K562 (cell line): ENCODE measurements around the gene CDKN2D. TPM values are rescaled to one million over a fixed set of nuclear protein-coding genes. Genes with fewer than 3 reads are reported as not detected.
A peak's percentile ranks its signal among the peaks of the same experiment; 100 is the strongest.

Experiments used
- ATAC-seq: fragments of 200-7000 bp; cut with Tn5 transposase; 3 replicates; pipeline ENCODE4 v1.9.1; 2020; ENCODE audit warnings: moderate library complexity
- BruUV-seq: library from RNA; stranded (reverse); fragments of 400-500 nt; replicated peaks from 2 replicates; lab custom pipeline; 2021; lab: Mats Ljungman, UMichigan
- CTCF ChIA-PET: fragments of 300-600 bp; formaldehyde crosslinking; extraction: SDS; loops from one replicate; lab custom pipeline; 2021; ENCODE audit warnings: low intra/inter-chr PET ratio; lab: Yijun Ruan, JAX
- POLR2A ChIA-PET: fragments of 300-600, 350-650 bp; sonication (Branson Sonifier 250); formaldehyde crosslinking; extraction: SDS; loops from one replicate; lab custom pipeline; 2021; ENCODE audit warnings: antibody characterized with exemption, inconsistent platforms; lab: Yijun Ruan, JAX
- DNase-seq, 4 experiments: peaks; one replicate each; pipeline versions ENCODE4 v3.0.0 to v3.0.0-alpha.2; 2011 to 2018; ENCODE audit warnings: low spot score in 3 of 4, mixed read lengths in 3 of 4; ENCODE audit errors: extremely low read depth in 1 of 4
- FAIRE-seq: peaks from 2 replicates; lab custom pipeline; 2011; peaks lifted over from hg19 to GRCh38; lab: Jason Lieb, UNC
- H2AFZ ChIP-seq: 2 replicates; pipeline ENCODE4 v1.6.0; 2011; ENCODE audit warnings: low read depth, low read length, control low read depth, inconsistent platforms
- H3K27ac ChIP-seq: fragments of 200-600 bp; 3 replicates; pipeline ENCODE4 v1.8.0; 2011; ENCODE audit warnings: low read depth, mild to moderate bottlenecking, control low read depth, inconsistent platforms, low read length, moderate library complexity, mixed read lengths; ENCODE audit errors: extremely low read depth
- H3K27me3 ChIP-seq, 2 experiments: fragments of 300-600 bp in 1 of 2; 2 replicates in 1 of 2; 3 replicates in 1 of 2; pipeline versions ENCODE4 v1.6.0 to v1.8.0; 2011; ENCODE audit warnings: inconsistent platforms in 2 of 2, low read length in 2 of 2, mild to moderate bottlenecking in 1 of 2, mixed read lengths in 1 of 2, moderate library complexity in 1 of 2; ENCODE audit not compliant: control insufficient read depth in 2 of 2, insufficient read depth in 2 of 2
- H3K36me3 ChIP-seq: fragments of 300-600 bp; 3 replicates; pipeline ENCODE4 v1.8.0; 2011; ENCODE audit warnings: mild to moderate bottlenecking, low read length, inconsistent platforms; ENCODE audit not compliant: control insufficient read depth, insufficient read depth
- H3K4me1 ChIP-seq, 2 experiments: fragments of 200-600 bp in 1 of 2; replicated peaks in 1 of 2; 2 replicates in 1 of 2; 3 replicates in 1 of 2; pipeline versions ENCODE4 v1.5.1 to v1.8.0; 2011; ENCODE audit warnings: inconsistent platforms in 2 of 2, low read length in 2 of 2, mild to moderate bottlenecking in 1 of 2, mixed read lengths in 1 of 2, moderate library complexity in 1 of 2; ENCODE audit not compliant: control insufficient read depth in 2 of 2, insufficient read depth in 2 of 2
- H3K4me2 ChIP-seq: 2 replicates; pipeline ENCODE4 v1.6.1; 2011; ENCODE audit warnings: low read length, control low read depth, inconsistent platforms, mixed read lengths; ENCODE audit not compliant: insufficient read depth
- H3K4me3 ChIP-seq: fragments of 200-600 bp; sonication (generic), shearing (Covaris generic); 2 replicates; pipeline ENCODE4 v1.5.1; 2016; ENCODE audit warnings: control low read depth, inconsistent platforms
- H3K79me2 ChIP-seq: fragments of 200-600 bp; 3 replicates; pipeline ENCODE4 v1.8.0; 2011; ENCODE audit warnings: low read length, inconsistent platforms; ENCODE audit not compliant: control insufficient read depth, insufficient read depth
- H3K9ac ChIP-seq, 2 experiments: 2 replicates each; pipeline versions ENCODE4 v1.6.0 to v1.6.1; 2011; ENCODE audit warnings: low read depth in 2 of 2, low read length in 2 of 2, control low read depth in 1 of 2, inconsistent platforms in 1 of 2, mild to moderate bottlenecking in 1 of 2, mixed read lengths in 1 of 2; ENCODE audit not compliant: insufficient read depth in 1 of 2
- H3K9me1 ChIP-seq: one replicate; pipeline ENCODE4 v1.6.0; 2011; ENCODE audit warnings: inconsistent platforms, mild to moderate bottlenecking, low read length, moderate library complexity; ENCODE audit not compliant: control insufficient read depth, insufficient read depth
- H3K9me3 ChIP-seq: replicated peaks from 2 replicates; pipeline ENCODE4 v1.5.1; 2011; ENCODE audit warnings: low read depth, low read length, inconsistent platforms; ENCODE audit not compliant: control insufficient read depth, insufficient read depth
- H4K20me1 ChIP-seq: replicated peaks from 2 replicates; pipeline ENCODE4 v1.6.1; 2011; ENCODE audit warnings: low read length, inconsistent platforms, mixed read lengths; ENCODE audit not compliant: control insufficient read depth, insufficient read depth
- REST ChIP-seq, 2 experiments: fragments of 450-650 bp; formaldehyde crosslinking in 1 of 2; IDR thresholded peaks; 2 replicates each; pipeline versions ENCODE4 v1.4.0 to v1.6.1; 2014 to 2020; ENCODE audit warnings: mild to moderate bottlenecking in 2 of 2, borderline replicate concordance in 1 of 2, low read depth in 1 of 2
- RHOXF2B ChIP-seq: fragments of 250-450 bp; sonication (Bioruptor Pico); conservative IDR thresholded peaks from 2 replicates; pipeline ENCODE4 v1.5.1; 2021
- SIX5 ChIP-seq, 2 experiments: IDR thresholded peaks; 2 replicates each; pipeline ENCODE4 v1.6.1; 2011; ENCODE audit warnings: low read length in 2 of 2, borderline replicate concordance in 1 of 2, low read depth in 1 of 2, mild to moderate bottlenecking in 1 of 2, moderate library complexity in 1 of 2; ENCODE audit not compliant: insufficient read depth in 1 of 2
- ZBTB33 ChIP-seq: sonication (generic); formaldehyde crosslinking; IDR thresholded peaks from 2 replicates; pipeline ENCODE4 v1.8.1; 2023; ENCODE audit warnings: mild to moderate bottlenecking, missing genetic modification reagents
- ZNF584 ChIP-seq: fragments of 200-800 bp; sonication (Bioruptor generic); IDR thresholded peaks from 2 replicates; pipeline ENCODE4 v1.6.1; 2016; ENCODE audit warnings: low read depth, mild to moderate bottlenecking, missing genetic modification characterization, missing compliant biosample characterization
- ZNF707 ChIP-seq: fragments of 250-450 bp; sonication (Bioruptor Pico); conservative IDR thresholded peaks from 2 replicates; pipeline ENCODE4 v1.8.0; 2022; ENCODE audit warnings: inconsistent platforms, mild to moderate bottlenecking, moderate library complexity
- WGBS: fragments of 100-300 bp; shearing (Covaris generic); methylation state at CpG from one replicate; pipeline ENCODE4 v1.1.6; 2016; ENCODE audit warnings: low coverage, mixed read lengths; ENCODE audit not compliant: insufficient coverage; ENCODE audit errors: missing lambda C conversion rate; 5-methylcytosine and 5-hydroxymethylcytosine counted together
- in situ Hi-C: fragments of 300-500 bp; cut with MboI; formaldehyde crosslinking; loops from 4 replicates; pipeline ENCODE4 v1.15.0; 2018; ENCODE audit warnings: inconsistent platforms, mixed read lengths
- intact Hi-C: fragments of 100-400 bp; cut with micrococcal nuclease; formaldehyde crosslinking; loops from 2 replicates; pipeline ENCODE4 v1.14.2; 2022
- polyA plus RNA-seq, 8 experiments: library from polyadenylated mRNA; depleted of rRNA in 4 of 8; stranded (reverse) in 5 of 8; unstranded in 3 of 8; fragments of >200 nt; fragmentation: Nextera tagmentation in 2 of 8; fragmentation: Illumina TruSeq in 1 of 8; extraction: Ambion mirVana in 2 of 8; extraction: Trizol in 1 of 8; gene quantifications; 2 replicates each; pipeline versions ENCODE4 v1.2.1 to v1.2.3, GENCODE V29; 2011 to 2014; ENCODE audit warnings: inconsistent platforms in 1 of 8, missing spikeins in 1 of 8
- total RNA-seq, 7 experiments: library from RNA; depleted of rRNA in 6 of 7; stranded (reverse); fragments of >200 nt in 6 of 7; fragmentation: Illumina TruSeq in 2 of 7; extraction: Trizol in 2 of 7; gene quantifications; 2 replicates each; pipeline versions ENCODE4 v1.2.1 to v1.2.3, GENCODE V29; 2011 to 2021; ENCODE audit warnings: low replicate concordance in 1 of 7
- TF ChIP-seq, protein P1 (sequence below), 2 experiments: IDR thresholded peaks; 2 replicates each; pipeline ENCODE4 v1.6.1; 2011; ENCODE audit warnings: borderline replicate concordance in 1 of 2, control low read depth in 1 of 2, low read depth in 1 of 2, low read length in 1 of 2, mild to moderate bottlenecking in 1 of 2, mixed read lengths in 1 of 2, moderate library complexity in 1 of 2; ENCODE audit not compliant: insufficient read depth in 1 of 2, insufficient read length in 1 of 2, poor library complexity in 1 of 2, severe bottlenecking in 1 of 2; ENCODE audit errors: extremely low read depth in 1 of 2

CDKN2D gene
- total and polyA plus RNA-seq, 9 of the 15 experiments (the other 6 are each of a cell fraction or from before 2014, with no cell fraction given), result 0.41 to 8.2 (median 3.7) TPM

DNA sequence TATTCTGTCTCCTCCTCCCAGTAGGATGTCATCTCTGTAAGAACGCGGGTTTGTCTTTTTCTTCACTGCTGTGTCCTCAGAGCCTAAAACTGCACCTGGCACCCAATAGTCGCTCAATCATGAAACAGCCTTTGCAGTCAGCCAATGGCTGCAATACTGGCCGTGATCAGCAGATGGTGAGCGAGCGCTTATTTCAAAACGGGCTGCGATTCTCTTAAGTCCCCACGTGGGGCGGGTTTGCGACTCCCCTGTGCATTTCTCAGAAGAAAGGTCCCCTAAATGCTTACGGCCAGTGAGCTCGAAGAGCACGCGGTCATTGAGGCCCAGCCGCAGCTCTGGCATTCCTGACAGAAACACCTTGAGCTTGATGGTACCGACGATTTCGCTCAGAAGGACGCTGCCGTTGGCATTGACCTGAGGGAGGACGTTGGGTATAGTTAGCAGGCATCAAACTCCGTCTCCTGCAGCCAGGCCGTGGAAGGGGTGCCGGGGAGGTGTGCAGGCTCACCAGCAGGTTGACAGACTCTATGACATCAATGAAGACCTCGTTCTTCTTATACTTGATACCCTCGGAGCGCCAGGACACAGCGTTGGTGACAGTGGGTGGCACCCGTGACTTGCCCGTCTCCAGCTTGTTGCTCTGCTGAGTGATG is 12.3 kb upstream of the CDKN2D start:
- H2AFZ ChIP-seq, result peak overlapping the region; percentile 98
- FAIRE-seq (peak; percentile 99), DNase-seq (peak; percentile 78 to 96 (median 82)), ATAC-seq (peak; percentile 87)
- no peak overlapping the region for H3K27ac ChIP-seq
- no peaks in the 10 kb centered on the region for H3K27me3 ChIP-seq
- no peaks in the 10 kb centered on the region for H3K79me2 ChIP-seq
- intact Hi-C loops (loop anchor here (1.0 to 5.0 kb wide), 3 partner anchors 39 to 118 kb away; partner anchors contain the start of gene ATG4D), in situ Hi-C loops (loop anchor here (5.0 kb wide), 2 partner anchors 61 to 116 kb away; no protein-coding TSS in a partner anchor)
- H3K4me2 ChIP-seq, result peak overlapping the region; percentile 74
- H3K4me1 ChIP-seq, result peaks cover 12 to 19% of the 10 kb centered on the region in 2 experiments; a peak in 4 of 5 replicates
- H3K9ac ChIP-seq, result peak overlapping the region in 1 of 2 experiments; percentile 87; a peak in 1 of 4 replicates
- POLR2A ChIA-PET, result interaction anchor here (0.6 to 1.9 kb wide), 13 partner anchors 9 to 138 kb away, joined by 3 to 9 read pairs (median 4); partner anchors contain the start of gene KEAP1
- CTCF ChIA-PET, result interaction anchor here (0.5 to 4.0 kb wide), 9 partner anchors 9 to 647 kb away, joined by 3 to 84 read pairs (median 5); partner anchors contain the start of gene QTRT1
- peaks cover 2% of the 10 kb centered on the region for H3K9me1 ChIP-seq
- no peaks in the 10 kb centered on the region for H3K36me3 ChIP-seq
- H4K20me1 ChIP-seq, result no peaks in the 10 kb centered on the region
- H3K4me3 ChIP-seq, result no peak overlapping the region
- WGBS, result 17% methylated on average over 31 of the region's 31 CpGs
- BruUV-seq, result no TSS peak
- H3K9me3 ChIP-seq, result no peaks in the 10 kb centered on the region
- TF ChIP-seq, protein P1, sequence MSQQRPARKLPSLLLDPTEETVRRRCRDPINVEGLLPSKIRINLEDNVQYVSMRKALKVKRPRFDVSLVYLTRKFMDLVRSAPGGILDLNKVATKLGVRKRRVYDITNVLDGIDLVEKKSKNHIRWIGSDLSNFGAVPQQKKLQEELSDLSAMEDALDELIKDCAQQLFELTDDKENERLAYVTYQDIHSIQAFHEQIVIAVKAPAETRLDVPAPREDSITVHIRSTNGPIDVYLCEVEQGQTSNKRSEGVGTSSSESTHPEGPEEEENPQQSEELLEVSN (IDR thresholded peaks at IDR 0.05; ENCODE audit: borderline replicate concordance in 1 of 2, extremely low read depth in 1 of 2, insufficient read depth in 1 of 2, insufficient read length in 1 of 2, low read depth in 1 of 2, low read length in 1 of 2, poor library complexity in 1 of 2, severe bottlenecking in 1 of 2), result peak; percentile 70 to 79
- TF ChIP-seq REST (IDR thresholded peaks at IDR 0.05; ENCODE audit: borderline replicate concordance), result peak; percentile 97
- TF ChIP-seq REST (CRISPR knock-in tag; IDR thresholded peaks at IDR 0.05; ENCODE audit: low read depth), result 0 out of 2 replicates have a peak, but pooled peaks have one; percentile 27
- no peak for TF ChIP-seq ZNF707
- TF ChIP-seq SIX5 (IDR thresholded peaks at IDR 0.05; ENCODE audit: borderline replicate concordance in 1 of 2, insufficient read depth in 1 of 2, low read depth in 1 of 2, low read length in 2 of 2), result no peak
- no peak for TF ChIP-seq ZNF584 (CRISPR knock-in tag)
- TF ChIP-seq RHOXF2B (CRISPR knock-in tag), result no peak
- TF ChIP-seq ZBTB33, result peak; percentile 89
